Gastrocnemius medialis (tissue), 4 donors: ENCODE data around the gene CHST13. TPM values are rescaled to one million over a fixed set of nuclear protein-coding genes. Genes with fewer than 3 reads are reported as not detected.

Experiments used
- ATAC-seq, 2 donors: fragments of 150-250 bp; one replicate each; pipeline ENCODE4 v1.9.1; 2016
- DNase-seq, 2 donors: peaks; one replicate each; pipeline ENCODE4 v3.0.0-alpha.2; 2019
- H3K27ac ChIP-seq, 4 donors: fragments of 200-600 bp; sonication (generic); 1 replicate in 1 of 4; 2 replicates in 3 of 4; pipeline ENCODE4 v1.5.1; 2016 to 2018; ENCODE audit warnings: mild to moderate bottlenecking in 2 of 4, moderate library complexity in 1 of 4
- H3K27me3 ChIP-seq, 3 donors: fragments of 200-600 bp; sonication (generic) in 2 of 3; 1 replicate in 1 of 3; 2 replicates in 2 of 3; pipeline versions ENCODE4 v1.5.1 to v1.6.0; 2016 to 2019; ENCODE audit warnings: mild to moderate bottlenecking in 1 of 3, moderate library complexity in 1 of 3
- H3K36me3 ChIP-seq, 2 donors: fragments of 200-600 bp; sonication (generic) in 1 of 2; one replicate each; pipeline ENCODE4 v1.5.1; 2017 to 2018
- H3K4me1 ChIP-seq, 2 donors: fragments of 200-600 bp; sonication (generic) in 1 of 2; one replicate each; pipeline ENCODE4 v1.5.1; 2016 to 2017; ENCODE audit warnings: mild to moderate bottlenecking in 2 of 2
- H3K4me3 ChIP-seq, 4 donors: fragments of 200-600 bp; sonication (generic) in 3 of 4; 1 replicate in 1 of 4; 2 replicates in 3 of 4; pipeline ENCODE4 v1.5.1; 2016 to 2019; ENCODE audit warnings: mild to moderate bottlenecking in 2 of 4
- H3K9me3 ChIP-seq, 3 donors: fragments of 200-600 bp; sonication (generic) in 2 of 3; 1 replicate in 1 of 3; 2 replicates in 2 of 3; pipeline ENCODE4 v1.5.1; 2016 to 2019
- CTCF ChIP-seq, 5 experiments: fragments of 450-650 bp in 3 of 5; fragments of 200-600 bp in 2 of 5; sonication (generic) in 2 of 5; IDR thresholded peaks in 4 of 5; conservative IDR thresholded peaks in 1 of 5; 1 replicate in 4 of 5; 2 replicates in 1 of 5; pipeline ENCODE4 v1.5.1; 2016 to 2019; ENCODE audit warnings: antibody characterized with exemption in 5 of 5, mild to moderate bottlenecking in 3 of 5, moderate library complexity in 3 of 5
- POLR2A ChIP-seq, 2 donors: fragments of 450-650 bp; IDR thresholded peaks; one replicate each; pipeline ENCODE4 v1.6.1; 2017; ENCODE audit warnings: antibody characterized with exemption in 2 of 2, mild to moderate bottlenecking in 2 of 2, moderate library complexity in 2 of 2
- in situ Hi-C, 4 donors: fragments of 200-750 bp; cut with MboI; loops; one replicate each; pipeline versions ENCODE4 v1.15.0 to v1.8.0; 2017; ENCODE audit warnings: low sequenced_read_pairs in 4 of 4
- intact Hi-C: fragments of 100-400 bp; cut with DNase I; formaldehyde crosslinking; loops from one replicate; pipeline ENCODE4 v1.15.1; 2023; ENCODE audit warnings: low total_unique reads
- total RNA-seq, 4 donors: library from RNA; depleted of rRNA; stranded (reverse); fragments of >200 nt; gene quantifications; one replicate each; pipeline versions ENCODE4 v1.1.0 to v1.2.3, GENCODE V29; 2016

Gene CHST13
- total RNA-seq, 4 donors from 2014 or later: 0.49 TPM; not detected in 3

DNA sequence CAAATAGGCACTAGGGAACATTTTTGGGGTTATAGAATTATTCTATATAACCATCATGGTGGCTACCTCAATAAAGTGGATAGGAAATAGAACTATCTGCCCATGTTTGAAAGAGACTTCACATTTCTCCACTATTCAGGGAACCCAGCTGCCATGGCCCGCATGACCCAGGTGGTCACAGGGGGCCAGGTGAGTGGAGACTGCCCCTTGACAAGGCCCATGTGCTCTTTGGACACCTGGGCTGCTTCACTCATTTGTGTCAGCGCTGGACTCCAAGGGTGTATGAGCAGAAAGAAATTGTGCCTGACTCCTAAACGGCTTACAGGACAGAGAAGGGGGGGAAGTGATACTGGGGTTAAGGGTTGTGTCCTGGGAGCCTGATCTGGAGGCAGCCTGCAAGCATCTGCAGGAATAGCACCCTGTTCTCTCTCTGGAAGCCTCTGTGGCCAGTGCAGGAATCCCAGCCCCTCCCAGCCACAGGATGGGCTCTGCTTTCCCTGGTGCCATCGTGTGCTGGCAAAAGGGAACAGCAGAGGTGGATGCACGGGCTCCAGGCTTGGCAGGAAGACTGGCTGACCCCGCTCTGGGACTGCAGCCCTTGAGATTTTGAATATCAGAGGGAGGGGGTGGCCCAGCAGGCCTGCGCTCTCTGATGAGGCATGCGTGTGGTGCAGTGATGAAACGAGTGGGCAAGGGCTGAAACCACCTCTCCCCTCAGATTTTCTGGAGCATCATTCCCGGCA is 43.9 kb downstream of the CHST13 start:
- H3K36me3 ChIP-seq: no peaks in the 10 kb centered on the region
- no peaks in the 10 kb centered on the region for H3K27me3 ChIP-seq
- H3K9me3 ChIP-seq: no peaks in the 10 kb centered on the region
- no peak for ATAC-seq
- in situ Hi-C loops (no loop called here), intact Hi-C loops (no loop called here)
- no peak for TF ChIP-seq CTCF (IDR thresholded peaks at IDR 0.05 in 4 of 5, conservative IDR thresholded peaks at IDR 0.05 in 1 of 5)
- no peak for TF ChIP-seq POLR2A (IDR thresholded peaks at IDR 0.05)
- no peak for DNase-seq
- H3K27ac ChIP-seq: no peak overlapping the region
- H3K4me3 ChIP-seq: no peak overlapping the region
- peaks cover 0 to 2% of the 10 kb centered on the region in 2 donors for H3K4me1 ChIP-seq

GRCh38 chr3:126568776-126569342 is 44.9 kb downstream of the CHST13 start:
- DNase-seq (no peak), ATAC-seq (no peak)
- in situ Hi-C loops (no loop called here), intact Hi-C loops (no loop called here)
- no peak overlapping the region for H3K4me3 ChIP-seq
- no peak overlapping the region for H3K27ac ChIP-seq
- no peaks in the 10 kb centered on the region for H3K27me3 ChIP-seq
- TF ChIP-seq CTCF (IDR thresholded peaks at IDR 0.05 in 4 of 5, conservative IDR thresholded peaks at IDR 0.05 in 1 of 5) (no peak), POLR2A (IDR thresholded peaks at IDR 0.05) (no peak)
- H3K9me3 ChIP-seq: no peaks in the 10 kb centered on the region
- peaks cover 0 to 11% of the 10 kb centered on the region in 2 donors for H3K4me1 ChIP-seq
- H3K36me3 ChIP-seq: no peaks in the 10 kb centered on the region

DNA sequence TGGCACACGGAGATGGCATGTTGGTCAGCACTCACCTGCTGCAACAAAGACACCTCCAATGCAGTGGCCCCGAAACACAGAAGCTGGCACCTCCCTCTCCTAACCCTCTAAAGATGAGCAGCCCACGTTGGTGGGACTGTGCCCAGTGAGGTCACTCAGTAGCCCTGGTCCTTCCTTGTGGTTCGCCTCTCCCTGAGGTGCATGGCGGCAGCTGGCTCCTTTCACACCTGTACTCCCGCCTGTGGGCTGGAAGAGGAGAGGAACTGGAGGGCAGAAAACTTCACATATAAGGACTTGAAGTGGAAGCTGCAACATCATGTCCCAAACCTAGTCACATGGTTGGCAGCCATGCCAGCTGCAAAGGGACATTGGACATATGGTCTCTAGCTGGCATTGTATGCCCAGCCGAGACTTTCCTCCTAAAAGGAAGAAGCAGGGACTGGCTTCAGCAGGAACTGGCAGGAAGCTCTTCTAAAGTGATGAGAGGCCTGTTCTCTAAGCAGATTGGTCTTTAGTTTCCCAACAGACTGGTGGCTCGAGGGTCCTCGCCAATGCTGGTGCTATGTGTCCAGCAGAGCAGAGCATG is 45.5 kb downstream of the CHST13 start:
- intact Hi-C loops (no loop called here), in situ Hi-C loops (no loop called here)
- Histone ChIP-seq H3K27me3 (no peaks in the 10 kb centered on the region), H3K4me1 (peaks cover 0 to 14% of the 10 kb centered on the region in 2 donors), H3K36me3 (no peaks in the 10 kb centered on the region), H3K4me3 (no peak overlapping the region), H3K27ac (no peak overlapping the region), H3K9me3 (no peaks in the 10 kb centered on the region)
- TF ChIP-seq POLR2A (IDR thresholded peaks at IDR 0.05) (no peak), CTCF (IDR thresholded peaks at IDR 0.05 in 4 of 5, conservative IDR thresholded peaks at IDR 0.05 in 1 of 5) (no peak)
- ATAC-seq (no peak), DNase-seq (no peak)

DNA sequence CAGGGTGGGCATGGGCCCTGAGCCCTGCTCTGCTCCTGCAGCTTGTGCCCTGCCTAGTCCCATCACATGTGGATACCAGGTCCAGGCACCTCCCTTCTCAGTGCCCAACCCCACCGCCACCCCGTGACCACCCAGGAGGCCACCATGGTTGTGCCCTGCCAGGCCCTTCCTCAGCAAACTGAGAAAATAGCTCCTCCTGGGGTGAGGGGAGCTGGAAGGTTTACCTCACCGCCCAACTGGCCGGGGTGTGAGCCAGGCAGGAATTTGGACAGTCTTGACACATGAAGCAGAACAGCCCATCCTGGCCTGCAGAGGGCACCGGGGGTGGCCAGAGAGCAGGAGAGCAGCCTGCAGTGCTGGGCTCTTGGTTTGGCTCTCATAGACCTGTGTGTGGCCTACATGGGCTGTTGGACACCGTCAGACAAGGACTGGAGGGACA is 46.2 kb downstream of the CHST13 start:
- intact Hi-C loops: no loop called here
- no peak for ATAC-seq
- H3K27ac ChIP-seq: no peak overlapping the region
- DNase-seq: no peak
- no peaks in the 10 kb centered on the region for H3K36me3 ChIP-seq
- no peak overlapping the region for H3K4me3 ChIP-seq
- peaks cover 0 to 14% of the 10 kb centered on the region in 2 donors for H3K4me1 ChIP-seq
- H3K27me3 ChIP-seq: no peaks in the 10 kb centered on the region
- in situ Hi-C loops: no loop called here
- no peaks in the 10 kb centered on the region for H3K9me3 ChIP-seq
- TF ChIP-seq CTCF (IDR thresholded peaks at IDR 0.05 in 4 of 5, conservative IDR thresholded peaks at IDR 0.05 in 1 of 5) (no peak), POLR2A (IDR thresholded peaks at IDR 0.05) (no peak)
